ENCODE data around the gene LAMTOR3.
"Not testable (repeated sequence)": the region's sequence is repeated elsewhere in the genome, so short reads cannot be mapped to it uniquely, and the experiment has no call there.

Gene LAMTOR3

DNA sequence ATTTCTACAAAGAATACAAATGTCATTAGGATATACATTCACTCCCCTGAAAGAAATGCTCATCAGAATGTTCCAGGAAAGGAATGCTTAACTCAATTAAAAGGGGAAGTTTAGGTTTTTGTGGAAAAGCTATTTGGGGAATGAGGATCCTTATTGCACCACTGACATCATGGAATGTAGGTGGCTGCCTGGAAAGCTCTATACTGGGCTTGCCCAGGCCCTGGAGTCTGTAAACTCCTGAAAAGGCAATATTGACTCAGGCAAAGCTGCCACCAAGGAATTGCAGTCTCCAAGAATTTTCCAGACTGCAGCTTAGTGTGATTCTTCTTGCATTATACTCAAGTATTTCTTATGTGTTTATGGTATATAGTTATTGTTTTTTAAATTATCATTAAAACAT is 61.9 kb downstream of the LAMTOR3 start:
- no peak overlapping the region for H3K4me3 ChIP-seq (ENCODE audit: low read depth, low read length)
- in situ Hi-C loops (cut with HindIII; ENCODE audit: low sequenced_read_pairs) = no loop called here
- TF ChIP-seq, protein P1, sequence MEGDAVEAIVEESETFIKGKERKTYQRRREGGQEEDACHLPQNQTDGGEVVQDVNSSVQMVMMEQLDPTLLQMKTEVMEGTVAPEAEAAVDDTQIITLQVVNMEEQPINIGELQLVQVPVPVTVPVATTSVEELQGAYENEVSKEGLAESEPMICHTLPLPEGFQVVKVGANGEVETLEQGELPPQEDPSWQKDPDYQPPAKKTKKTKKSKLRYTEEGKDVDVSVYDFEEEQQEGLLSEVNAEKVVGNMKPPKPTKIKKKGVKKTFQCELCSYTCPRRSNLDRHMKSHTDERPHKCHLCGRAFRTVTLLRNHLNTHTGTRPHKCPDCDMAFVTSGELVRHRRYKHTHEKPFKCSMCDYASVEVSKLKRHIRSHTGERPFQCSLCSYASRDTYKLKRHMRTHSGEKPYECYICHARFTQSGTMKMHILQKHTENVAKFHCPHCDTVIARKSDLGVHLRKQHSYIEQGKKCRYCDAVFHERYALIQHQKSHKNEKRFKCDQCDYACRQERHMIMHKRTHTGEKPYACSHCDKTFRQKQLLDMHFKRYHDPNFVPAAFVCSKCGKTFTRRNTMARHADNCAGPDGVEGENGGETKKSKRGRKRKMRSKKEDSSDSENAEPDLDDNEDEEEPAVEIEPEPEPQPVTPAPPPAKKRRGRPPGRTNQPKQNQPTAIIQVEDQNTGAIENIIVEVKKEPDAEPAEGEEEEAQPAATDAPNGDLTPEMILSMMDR (IDR thresholded peaks at IDR 0.05; ENCODE audit: low read depth, low read length, missing control alignments) = no peak
- no peak for DNase-seq (ENCODE audit: low read depth)

DNA sequence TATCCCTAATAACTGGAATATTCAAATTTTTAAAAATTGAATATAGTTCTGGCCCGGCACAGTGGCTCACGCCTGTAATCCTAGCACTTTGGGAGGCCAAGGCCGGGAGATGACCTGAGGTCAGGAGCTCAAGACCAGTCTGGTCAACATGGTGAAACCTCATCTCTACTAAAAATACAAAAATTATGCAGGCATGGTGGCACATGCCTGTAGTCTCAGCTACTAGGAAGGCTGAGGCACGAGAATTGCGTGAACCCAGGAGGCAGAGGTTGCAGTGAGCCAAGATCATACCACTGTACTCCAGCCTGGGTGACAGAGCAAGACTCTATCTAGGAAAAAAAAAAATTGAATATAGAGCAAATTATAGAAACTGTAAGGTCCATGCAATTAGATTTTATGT is 64.2 kb downstream of the LAMTOR3 start:
- in situ Hi-C loops (cut with HindIII; ENCODE audit: low sequenced_read_pairs); H3K4me3 ChIP-seq (ENCODE audit: low read depth, low read length); DNase-seq (ENCODE audit: low read depth): not testable (repeated sequence)

DNA sequence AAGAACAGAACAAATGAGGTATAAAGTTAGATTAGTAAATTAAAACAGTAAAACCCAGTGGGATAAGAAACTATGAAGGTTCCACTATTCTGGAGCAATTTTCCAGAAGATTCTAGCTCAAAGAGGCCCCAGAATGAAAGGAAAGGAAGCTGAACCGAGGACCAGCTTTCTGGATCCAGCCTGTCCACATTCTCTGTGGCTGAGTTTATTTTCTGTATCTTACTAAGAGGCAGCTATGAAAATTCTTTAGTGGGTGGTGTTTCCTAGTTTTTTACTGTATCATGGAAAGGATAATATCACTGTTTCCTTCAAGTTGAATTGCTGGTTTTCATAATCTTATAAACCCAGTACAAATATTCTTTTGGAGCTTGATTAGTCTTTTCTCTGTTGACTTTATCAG is 65.8 kb downstream of the LAMTOR3 start:
- TF ChIP-seq, protein P1 (IDR thresholded peaks at IDR 0.05; ENCODE audit: low read depth, low read length, missing control alignments) = no peak
- H3K4me3 ChIP-seq (ENCODE audit: low read depth, low read length) = no peak overlapping the region
- in situ Hi-C loops (cut with HindIII; ENCODE audit: low sequenced_read_pairs) = no loop called here
- no peak for DNase-seq (ENCODE audit: low read depth)
